CD4-positive, alpha-beta memory T cell (primary cell): ENCODE data around the gene CABP4. TPM values are rescaled to one million over a fixed set of nuclear protein-coding genes. Genes with fewer than 3 reads are reported as not detected.

Experiments used
- CTCF ChIA-PET: fragments of 350-600 bp; sonication (Branson Sonifier 250); formaldehyde crosslinking; loops from one replicate; lab custom pipeline; 2021; ENCODE audit warnings: inconsistent platforms; ENCODE audit not compliant: partially characterized antibody; lab: Charles Lee
- POLR2A ChIA-PET: fragments of 350-600 bp; sonication (Branson Sonifier 250); formaldehyde crosslinking; loops from one replicate; lab custom pipeline; 2021; ENCODE audit not compliant: partially characterized antibody; lab: Charles Lee
- DNase-seq, 5 donors: peaks; one replicate each; pipeline versions ENCODE4 v3.0.0 to v3.0.0-alpha.2; 2020 to 2022; ENCODE audit warnings: mixed read lengths in 1 of 5
- H3K27ac ChIP-seq: one replicate; pipeline ENCODE4 v1.7.0; 2013; ENCODE audit warnings: low read depth, low read length
- H3K27me3 ChIP-seq: 2 replicates; pipeline ENCODE4 v1.7.0; 2013; ENCODE audit warnings: mild to moderate bottlenecking, low read length, moderate library complexity; ENCODE audit not compliant: insufficient read depth
- H3K36me3 ChIP-seq: 2 replicates; pipeline ENCODE4 v1.7.0; 2013; ENCODE audit warnings: mild to moderate bottlenecking, low read length, moderate library complexity; ENCODE audit not compliant: insufficient read depth
- H3K4me1 ChIP-seq: 2 replicates; pipeline ENCODE4 v1.7.0; 2013; ENCODE audit warnings: mild to moderate bottlenecking, low read length, moderate library complexity; ENCODE audit not compliant: insufficient read depth
- H3K4me3 ChIP-seq, 2 donors: one replicate each; pipeline ENCODE4 v1.7.0; 2013; ENCODE audit warnings: low read length in 2 of 2, mild to moderate bottlenecking in 1 of 2
- H3K9me3 ChIP-seq, 2 donors: one replicate each; pipeline ENCODE4 v1.7.0; 2013; ENCODE audit warnings: low read length in 2 of 2, control low read depth in 1 of 2; ENCODE audit not compliant: control insufficient read depth in 1 of 2
- H3K27ac Mint-ChIP-seq, 7 donors: one replicate each; pipeline ENCODE4 v1.8.0; 2020 to 2021; ENCODE audit warnings: mixed read lengths in 7 of 7, mild to moderate bottlenecking in 6 of 7, inconsistent platforms in 3 of 7, moderate library complexity in 3 of 7
- H3K27me3 Mint-ChIP-seq, 2 donors: one replicate each; pipeline ENCODE4 v1.8.0; 2020 to 2021; ENCODE audit warnings: mixed read lengths in 2 of 2
- H3K36me3 Mint-ChIP-seq, 2 donors: one replicate each; pipeline ENCODE4 v1.8.0; 2020 to 2021; ENCODE audit warnings: mixed read lengths in 2 of 2, inconsistent platforms in 1 of 2, mild to moderate bottlenecking in 1 of 2
- H3K4me1 Mint-ChIP-seq, 4 donors: one replicate each; pipeline ENCODE4 v1.8.0; 2020 to 2021; ENCODE audit warnings: mixed read lengths in 4 of 4, mild to moderate bottlenecking in 1 of 4
- H3K4me3 Mint-ChIP-seq, 8 donors: one replicate each; pipeline ENCODE4 v1.8.0; 2020 to 2021; ENCODE audit warnings: mixed read lengths in 8 of 8, mild to moderate bottlenecking in 7 of 8, moderate library complexity in 6 of 8, inconsistent platforms in 3 of 8
- H3K9me3 Mint-ChIP-seq, 8 donors: one replicate each; pipeline ENCODE4 v1.8.0; 2020 to 2021; ENCODE audit warnings: mixed read lengths in 8 of 8, mild to moderate bottlenecking in 5 of 8, inconsistent platforms in 3 of 8, moderate library complexity in 1 of 8
- intact Hi-C: fragments of 100-400 bp; cut with micrococcal nuclease; formaldehyde crosslinking; loops from one replicate; pipeline ENCODE4 v1.15.1; 2023
- polyA plus RNA-seq, 2 donors: library from polyadenylated mRNA; unstranded; fragments of 300-500 nt; fragmentation: Illumina TruSeq; gene quantifications; one replicate each; pipeline ENCODE4 v1.2.3, GENCODE V29; 2021
- total RNA-seq, 2 experiments: library from RNA; stranded (reverse); gene quantifications; one replicate each; pipeline ENCODE4 v1.2.3, GENCODE V29; 2021

Gene CABP4
- total and polyA plus RNA-seq, 4 experiments from 2014 or later, result 0.27 to 2.3 (median 1.1) TPM

- Mint-ChIP-seq H3K36me3 (peaks cover 8 to 10% of the 10 kb centered on the region in 2 donors), H3K9me3 (peaks cover 0 to 2% (median 0%) of the 10 kb centered on the region in 8 donors), H3K27me3 (no peaks in the 10 kb centered on the region), H3K4me3 (peak overlapping the region in 5 of 8 donors; percentile 17 to 54 (median 43)), H3K27ac (peak overlapping the region in 4 of 7 donors; percentile 17 to 98 (median 66)), H3K4me1 (peaks cover 50 to 88% (median 73%) of the 10 kb centered on the region in 4 donors)
- CTCF ChIA-PET, result interaction anchor here (1.2 to 4.4 kb wide), 2 partner anchors 9 to 60 kb away, joined by 3 to 34 read pairs; partner anchors contain the start of genes PPP1CA and TBC1D10C
- Histone ChIP-seq H3K9me3 (no peaks in the 10 kb centered on the region), H3K36me3 (peaks cover 8% of the 10 kb centered on the region), H3K27me3 (no peaks in the 10 kb centered on the region), H3K27ac (no peak overlapping the region), H3K4me3 (no peak overlapping the region), H3K4me1 (peaks cover 93% of the 10 kb centered on the region)
- POLR2A ChIA-PET, result interaction anchor here (0.8 to 31.8 kb wide), 12 partner anchors 9 to 123 kb away, joined by 3 to 2262 read pairs (median 5); partner anchors contain the start of genes AIP, ANKRD13D, CORO1B and POLD4
- DNase-seq, result no peak
- intact Hi-C loops, result no loop called here
These were observed 43.4 kb upstream of the CABP4 start for GRCh38 chr11:67411785-67412152.

GRCh38 chr11:67412495-67413179, 42.5 kb upstream of the CABP4 start:
- POLR2A ChIA-PET, result interaction anchor here (0.9 to 31.8 kb wide), 11 partner anchors 8 to 472 kb away, joined by 3 to 2262 read pairs (median 6); partner anchors contain the start of genes AIP, CORO1B, POLD4 and PPP1CA
- Mint-ChIP-seq H3K4me1 (peaks cover 49 to 86% (median 72%) of the 10 kb centered on the region in 4 donors), H3K36me3 (peaks cover 3 to 4% of the 10 kb centered on the region in 2 donors), H3K27ac (peak overlapping the region in 4 of 7 donors; percentile 8 to 82 (median 52)), H3K4me3 (peak overlapping the region in 3 of 8 donors; percentile 20 to 61 (median 35)), H3K9me3 (peaks cover 0 to 2% (median 0%) of the 10 kb centered on the region in 8 donors), H3K27me3 (no peaks in the 10 kb centered on the region)
- Histone ChIP-seq H3K36me3 (peaks cover 5% of the 10 kb centered on the region), H3K27ac (no peak overlapping the region), H3K4me3 (no peak overlapping the region), H3K4me1 (peaks cover 93% of the 10 kb centered on the region), H3K9me3 (no peaks in the 10 kb centered on the region), H3K27me3 (no peaks in the 10 kb centered on the region)
- intact Hi-C loops, result no loop called here
- CTCF ChIA-PET, result interaction anchor here (0.8 to 4.4 kb wide), 5 partner anchors 10 to 61 kb away, joined by 3 to 34 read pairs (median 5); partner anchors contain the start of genes PPP1CA, PTPRCAP and TBC1D10C
- DNase-seq, result no peak

GRCh38 chr11:67413266-67413849, 41.8 kb upstream of the CABP4 start:
- H3K36me3 Mint-ChIP-seq, result peaks cover 3% of the 10 kb centered on the region in 2 donors
- H3K9me3 Mint-ChIP-seq, result peaks cover 0 to 2% (median 0%) of the 10 kb centered on the region in 8 donors
- Histone ChIP-seq H3K4me3 (no peak overlapping the region), H3K27ac (no peak overlapping the region), H3K36me3 (peaks cover 5% of the 10 kb centered on the region), H3K4me1 (peaks cover 93% of the 10 kb centered on the region), H3K27me3 (no peaks in the 10 kb centered on the region), H3K9me3 (no peaks in the 10 kb centered on the region)
- no peaks in the 10 kb centered on the region for H3K27me3 Mint-ChIP-seq
- intact Hi-C loops, result no loop called here
- ChIA-PET CTCF (interaction anchor here (0.8 to 4.4 kb wide), 5 partner anchors 11 to 55 kb away, joined by 3 to 34 read pairs (median 5); partner anchors contain the start of genes PPP1CA, PTPRCAP and TBC1D10C), POLR2A (interaction anchor here (0.6 to 31.8 kb wide), 11 partner anchors 7 to 471 kb away, joined by 3 to 2262 read pairs (median 6); partner anchors contain the start of genes AIP, CORO1B, PPP1CA and PTPRCAP)
- H3K4me1 Mint-ChIP-seq, result peaks cover 48 to 86% (median 71%) of the 10 kb centered on the region in 4 donors
- H3K4me3 Mint-ChIP-seq, result peak overlapping the region in 4 of 8 donors; percentile 2 to 62 (median 52)
- DNase-seq, result no peak
- peak overlapping the region in 6 of 7 donors; percentile 19 to 77 (median 43) for H3K27ac Mint-ChIP-seq

- no peak for DNase-seq
- H3K27me3 Mint-ChIP-seq, result no peaks in the 10 kb centered on the region
- intact Hi-C loops, result loop anchor here (2.0 kb wide), 1 partner anchor 53 kb away; the partner anchor contains the start of gene TMEM134
These were observed 39.5 kb upstream of the CABP4 start, which contains the start of gene CARNS1 for GRCh38 chr11:67415501-67416304. CARNS1 (plus strand) TSS chr11:67415678; CDS start chr11:67416200, 522 bp downstream.

GRCh38 chr11:67416416-67417335, 38.5 kb upstream of the CABP4 start:
- ChIA-PET POLR2A (interaction anchor here (0.8 to 31.8 kb wide), 14 partner anchors 15 to 145 kb away, joined by 3 to 2262 read pairs (median 4); partner anchors contain the start of genes AIP, CDK2AP2, CORO1B and POLD4), CTCF (interaction anchor here (0.6 to 6.4 kb wide), 6 partner anchors 9 to 52 kb away, joined by 3 to 63 read pairs (median 4); partner anchors contain the start of genes PPP1CA, PTPRCAP, TBC1D10C and TMEM134)

More at GRCh38 chr11:67415501-67416304, 39.5 kb upstream of the CABP4 start, which contains the start of gene CARNS1:
- ChIA-PET POLR2A (interaction anchor here (1.2 to 31.8 kb wide), 7 partner anchors 16 to 53 kb away, joined by 3 to 2262 read pairs (median 13); partner anchors contain the start of genes CORO1B, PPP1CA, PTPRCAP and RAD9A), CTCF (interaction anchor here (0.6 to 6.4 kb wide), 5 partner anchors 12 to 53 kb away, joined by 3 to 63 read pairs (median 5); partner anchors contain the start of genes PPP1CA, PTPRCAP, TBC1D10C and TMEM134)
- H3K9me3 ChIP-seq, result no peaks in the 10 kb centered on the region
- H3K4me1 ChIP-seq, result peaks cover 91% of the 10 kb centered on the region
- Mint-ChIP-seq H3K4me3 (peak within 1 kb of the TSS; percentile 82 to 98 (median 87)), H3K9me3 (peaks cover 0 to 2% (median 0%) of the 10 kb centered on the region in 8 donors), H3K36me3 (no peaks in the 10 kb centered on the region), H3K4me1 (peaks cover 39 to 84% (median 66%) of the 10 kb centered on the region in 4 donors), H3K27ac (peak within 1 kb of the TSS; percentile 92 to 98 (median 97))
- no peaks in the 10 kb centered on the region for H3K27me3 ChIP-seq
- no peaks in the 10 kb centered on the region for H3K36me3 ChIP-seq
- H3K4me3 ChIP-seq, result peak within 1 kb of the TSS in 1 of 2 donors; percentile 15
- H3K27ac ChIP-seq, result peak within 1 kb of the TSS; percentile 53

More at GRCh38 chr11:67416416-67417335, 38.5 kb upstream of the CABP4 start:
- H3K4me3 ChIP-seq, result peak overlapping the region in 1 of 2 donors; percentile 15
- peaks cover 37 to 81% (median 63%) of the 10 kb centered on the region in 4 donors for H3K4me1 Mint-ChIP-seq
- H3K4me1 ChIP-seq, result peaks cover 87% of the 10 kb centered on the region
- no peaks in the 10 kb centered on the region for H3K36me3 ChIP-seq
- H3K36me3 Mint-ChIP-seq, result no peaks in the 10 kb centered on the region
- H3K27ac Mint-ChIP-seq, result peak overlapping the region; percentile 92 to 98 (median 97)
- H3K4me3 Mint-ChIP-seq, result peak overlapping the region; percentile 78 to 98 (median 87)
- intact Hi-C loops, result loop anchor here (1.0 to 2.0 kb wide), 4 partner anchors 7 to 52 kb away; partner anchors contain the start of genes RPS6KB2 and TMEM134
- H3K9me3 ChIP-seq, result no peaks in the 10 kb centered on the region
- peaks cover 0 to 2% (median 0%) of the 10 kb centered on the region in 8 donors for H3K9me3 Mint-ChIP-seq
- H3K27me3 ChIP-seq, result no peaks in the 10 kb centered on the region
- DNase-seq, result peak; percentile 82 to 95 (median 89)
- no peaks in the 10 kb centered on the region for H3K27me3 Mint-ChIP-seq
- peak overlapping the region; percentile 53 for H3K27ac ChIP-seq
